ENCODE measurements around the gene MYLK. TPM values are rescaled to one million over a fixed set of nuclear protein-coding genes. Genes with fewer than 3 reads are reported as not detected.

Gene MYLK
- total RNA-seq, 1 donor from 2014 or later = 20.1 TPM

DNA sequence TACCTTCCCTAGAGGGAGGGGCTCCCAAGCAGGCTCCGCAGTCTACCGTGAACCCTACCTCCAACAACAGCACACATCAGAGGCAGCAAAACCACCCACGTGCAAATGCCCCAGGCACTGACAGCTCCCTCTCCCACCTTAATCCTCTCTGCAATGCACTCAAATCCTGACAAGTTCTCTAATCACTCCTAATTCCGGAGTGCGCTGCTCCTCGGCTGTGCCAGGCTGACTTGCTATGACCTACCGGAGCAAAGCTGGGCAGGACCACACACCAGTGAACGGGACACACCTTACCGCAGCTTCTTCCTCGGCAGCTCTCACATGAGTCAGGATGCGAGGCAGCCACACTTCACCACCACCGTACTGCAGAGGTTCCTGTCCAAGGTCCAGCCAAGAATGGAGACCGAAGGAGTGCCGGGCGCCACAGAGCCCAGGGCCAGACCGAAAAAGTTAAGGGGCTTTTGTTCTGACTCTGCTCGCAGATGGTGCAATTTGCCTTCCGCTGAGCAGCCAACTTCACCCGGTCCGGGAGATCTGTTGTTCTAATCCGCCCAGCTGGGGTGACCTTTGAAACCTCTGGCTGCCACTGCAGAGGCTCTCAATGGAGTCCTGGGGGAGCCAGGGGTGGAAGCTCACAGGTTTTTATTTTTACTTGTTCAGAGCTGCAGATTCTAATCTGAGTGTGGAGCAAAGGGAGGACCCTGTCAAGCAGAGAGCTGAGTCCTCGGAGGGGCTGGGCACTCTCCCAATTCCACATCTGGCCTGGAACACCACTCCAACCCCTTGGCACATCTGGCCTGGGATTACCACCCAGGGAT is 84.4 kb downstream of the MYLK start:
- Mint-ChIP-seq H3K4me3 (peak overlapping the region; percentile 56), H3K27ac (ENCODE audit: unreplicated experiment) (no peak overlapping the region)
- DNase-seq (ENCODE audit: low read depth, low spot score) = peak; percentile 27

GRCh38 chr3:123798550-123798949 is 85.6 kb downstream of the MYLK start:
- H3K27me3 Mint-ChIP-seq (ENCODE audit: low read depth) = no peaks in the 10 kb centered on the region
- H3K9me3 Mint-ChIP-seq = no peaks in the 10 kb centered on the region
- no peaks in the 10 kb centered on the region for H3K36me3 Mint-ChIP-seq (ENCODE audit: low read depth)
- no peak overlapping the region for H3K27ac Mint-ChIP-seq (ENCODE audit: unreplicated experiment)
- H3K4me3 Mint-ChIP-seq = peak overlapping the region; percentile 4
- DNase-seq (ENCODE audit: low read depth, low spot score) = no peak
- TF ChIP-seq, protein P1, sequence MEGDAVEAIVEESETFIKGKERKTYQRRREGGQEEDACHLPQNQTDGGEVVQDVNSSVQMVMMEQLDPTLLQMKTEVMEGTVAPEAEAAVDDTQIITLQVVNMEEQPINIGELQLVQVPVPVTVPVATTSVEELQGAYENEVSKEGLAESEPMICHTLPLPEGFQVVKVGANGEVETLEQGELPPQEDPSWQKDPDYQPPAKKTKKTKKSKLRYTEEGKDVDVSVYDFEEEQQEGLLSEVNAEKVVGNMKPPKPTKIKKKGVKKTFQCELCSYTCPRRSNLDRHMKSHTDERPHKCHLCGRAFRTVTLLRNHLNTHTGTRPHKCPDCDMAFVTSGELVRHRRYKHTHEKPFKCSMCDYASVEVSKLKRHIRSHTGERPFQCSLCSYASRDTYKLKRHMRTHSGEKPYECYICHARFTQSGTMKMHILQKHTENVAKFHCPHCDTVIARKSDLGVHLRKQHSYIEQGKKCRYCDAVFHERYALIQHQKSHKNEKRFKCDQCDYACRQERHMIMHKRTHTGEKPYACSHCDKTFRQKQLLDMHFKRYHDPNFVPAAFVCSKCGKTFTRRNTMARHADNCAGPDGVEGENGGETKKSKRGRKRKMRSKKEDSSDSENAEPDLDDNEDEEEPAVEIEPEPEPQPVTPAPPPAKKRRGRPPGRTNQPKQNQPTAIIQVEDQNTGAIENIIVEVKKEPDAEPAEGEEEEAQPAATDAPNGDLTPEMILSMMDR (conservative IDR thresholded peaks at IDR 0.05) = no peak
- peaks cover 28% of the 10 kb centered on the region for H3K4me1 Mint-ChIP-seq

More for the DNA sequence above, 84.4 kb downstream of the MYLK start:
- Mint-ChIP-seq H3K36me3 (ENCODE audit: low read depth) (no peaks in the 10 kb centered on the region), H3K4me1 (peaks cover 28% of the 10 kb centered on the region), H3K9me3 (no peaks in the 10 kb centered on the region), H3K27me3 (ENCODE audit: low read depth) (no peaks in the 10 kb centered on the region)
- TF ChIP-seq, protein P1 (conservative IDR thresholded peaks at IDR 0.05) = no peak

GRCh38 chr3:123795471-123796251 is 88.5 kb downstream of the MYLK start:
- Mint-ChIP-seq H3K36me3 (ENCODE audit: low read depth) (peaks cover 4% of the 10 kb centered on the region), H3K27me3 (ENCODE audit: low read depth) (no peaks in the 10 kb centered on the region), H3K4me3 (no peak overlapping the region), H3K4me1 (peaks cover 42% of the 10 kb centered on the region), H3K9me3 (peaks cover 3% of the 10 kb centered on the region), H3K27ac (ENCODE audit: unreplicated experiment) (no peak overlapping the region)
- DNase-seq (ENCODE audit: low read depth, low spot score) = no peak
- TF ChIP-seq, protein P1 (conservative IDR thresholded peaks at IDR 0.05) = no peak

DNA sequence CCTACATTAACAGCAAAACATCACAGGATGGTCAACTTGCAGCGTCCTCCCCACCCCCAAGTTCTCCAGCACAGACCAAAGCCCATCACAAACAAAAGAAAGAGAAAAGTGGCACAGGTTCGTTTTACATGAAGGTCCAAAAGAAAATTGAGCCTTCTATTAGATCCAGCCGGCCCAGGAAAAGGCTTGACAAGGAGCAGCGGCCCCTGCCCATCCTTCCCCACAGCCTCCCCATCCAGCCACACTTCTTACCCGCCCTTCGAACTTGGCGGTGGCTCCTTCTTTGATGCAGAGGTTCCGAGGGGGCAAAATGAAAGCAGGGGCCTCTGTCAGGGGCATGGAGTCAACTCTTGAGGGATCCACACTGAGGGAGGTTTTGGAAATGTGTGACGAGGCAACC is 90.7 kb downstream of the MYLK start:
- DNase-seq (ENCODE audit: low read depth, low spot score) = no peak
- no peak overlapping the region for H3K4me3 Mint-ChIP-seq
- H3K27me3 Mint-ChIP-seq (ENCODE audit: low read depth) = no peaks in the 10 kb centered on the region
- H3K36me3 Mint-ChIP-seq (ENCODE audit: low read depth) = peaks cover 4% of the 10 kb centered on the region
- peaks cover 26% of the 10 kb centered on the region for H3K4me1 Mint-ChIP-seq
- TF ChIP-seq, protein P1 (conservative IDR thresholded peaks at IDR 0.05) = no peak
- H3K27ac Mint-ChIP-seq (ENCODE audit: unreplicated experiment) = no peak overlapping the region
- peaks cover 3% of the 10 kb centered on the region for H3K9me3 Mint-ChIP-seq

DNA sequence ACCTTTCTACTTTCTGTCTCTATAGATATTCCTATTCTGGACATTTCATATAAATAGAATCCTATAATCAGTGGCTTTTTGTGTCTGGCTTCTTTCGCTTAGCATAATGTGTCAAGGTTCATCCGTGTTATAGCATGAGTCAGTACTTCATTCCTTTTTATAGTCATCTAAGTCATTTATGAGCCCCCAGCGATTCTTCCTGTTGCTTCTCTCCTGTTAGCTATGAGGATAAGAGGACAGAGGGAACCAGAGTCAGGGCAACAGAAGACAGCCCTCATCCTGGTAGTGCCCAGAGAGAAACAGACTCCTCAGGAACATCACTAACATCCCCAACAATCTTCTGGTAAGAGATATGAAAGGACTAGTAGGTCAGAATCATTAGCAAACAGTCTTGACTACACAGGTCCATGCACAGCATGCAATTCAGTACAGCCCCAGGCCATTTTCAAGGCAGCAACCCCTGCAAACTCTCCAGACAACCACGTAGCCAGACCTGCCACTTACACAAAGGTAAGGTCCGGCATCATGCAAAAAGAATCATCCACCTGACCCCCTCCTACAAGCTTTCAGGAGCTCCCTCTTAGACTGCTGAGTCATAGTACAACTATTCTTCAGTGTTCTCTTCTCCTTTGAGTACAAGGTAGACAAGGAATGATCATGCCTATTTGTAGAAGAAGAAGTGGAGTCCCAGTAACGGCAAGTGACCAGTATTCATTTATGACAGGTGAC is 91.5 kb downstream of the MYLK start:
- H3K27me3 Mint-ChIP-seq (ENCODE audit: low read depth) = no peaks in the 10 kb centered on the region
- no peak for DNase-seq (ENCODE audit: low read depth, low spot score)
- peaks cover 4% of the 10 kb centered on the region for H3K36me3 Mint-ChIP-seq (ENCODE audit: low read depth)
- H3K27ac Mint-ChIP-seq (ENCODE audit: unreplicated experiment) = peak overlapping the region; percentile 14
- no peak overlapping the region for H3K4me3 Mint-ChIP-seq
- peaks cover 3% of the 10 kb centered on the region for H3K9me3 Mint-ChIP-seq
- TF ChIP-seq, protein P1 (conservative IDR thresholded peaks at IDR 0.05) = no peak
- peaks cover 31% of the 10 kb centered on the region for H3K4me1 Mint-ChIP-seq

Measured in neural crest cell (in vitro differentiated cells).